H9 (cell line): ENCODE data around the gene RMDN2. TPM values are rescaled to one million over a fixed set of nuclear protein-coding genes. Genes with fewer than 3 reads are reported as not detected.

Experiments used
- DNase-seq: peaks from one replicate; pipeline ENCODE4 v3.0.0-alpha.2; 2017
- H2AFZ ChIP-seq: one replicate; pipeline ENCODE4 v1.6.1; 2013; ENCODE audit warnings: mild to moderate bottlenecking, low read length, control low read depth, moderate library complexity
- H2AK5ac ChIP-seq: 2 replicates; pipeline ENCODE4 v1.6.1; 2013; ENCODE audit warnings: low read length, control low read depth, mixed read lengths; ENCODE audit not compliant: insufficient read length
- H2BK120ac ChIP-seq: one replicate; pipeline ENCODE4 v1.6.1; 2013; ENCODE audit warnings: low read depth, mild to moderate bottlenecking, low read length, control low read depth, inconsistent platforms; ENCODE audit not compliant: poor library complexity, severe bottlenecking
- H2BK12ac ChIP-seq: 2 replicates; pipeline ENCODE4 v1.6.1; 2013; ENCODE audit warnings: low read length, control low read depth, mixed read lengths, low read depth; ENCODE audit not compliant: insufficient read length
- H2BK15ac ChIP-seq: 2 replicates; pipeline ENCODE4 v1.6.1; 2013; ENCODE audit warnings: low read depth, low read length, control low read depth
- H2BK20ac ChIP-seq: one replicate; pipeline ENCODE4 v1.6.1; 2013; ENCODE audit warnings: low read depth, mild to moderate bottlenecking, low read length, control low read depth, inconsistent platforms; ENCODE audit not compliant: poor library complexity, severe bottlenecking
- H2BK5ac ChIP-seq: 2 replicates; pipeline ENCODE4 v1.6.1; 2013; ENCODE audit warnings: low read length, control low read depth, mixed read lengths; ENCODE audit not compliant: insufficient read length
- H3K14ac ChIP-seq: 2 replicates; pipeline ENCODE4 v1.6.1; 2013; ENCODE audit warnings: low read length, control low read depth; ENCODE audit not compliant: insufficient read depth
- H3K18ac ChIP-seq: 2 replicates; pipeline ENCODE4 v1.6.1; 2013; ENCODE audit warnings: low read depth, mild to moderate bottlenecking, mixed read lengths, low read length, control low read depth; ENCODE audit not compliant: insufficient read length
- H3K23ac ChIP-seq: 2 replicates; pipeline ENCODE4 v1.6.1; 2013; ENCODE audit warnings: low read length, control low read depth, mixed read lengths, low read depth; ENCODE audit not compliant: insufficient read length
- H3K23me2 ChIP-seq: 2 replicates; pipeline ENCODE4 v1.6.1; 2013; ENCODE audit warnings: low read depth, mild to moderate bottlenecking, mixed read lengths, low read length, control low read depth; ENCODE audit not compliant: insufficient read length, poor library complexity, severe bottlenecking
- H3K27ac ChIP-seq: 2 replicates; pipeline ENCODE4 v1.5.1; 2013; ENCODE audit warnings: low read length, control low read depth, mixed read lengths, low read depth; ENCODE audit not compliant: insufficient read length
- H3K27me3 ChIP-seq: 2 replicates; pipeline ENCODE4 v1.6.1; 2013; ENCODE audit warnings: low read length, control low read depth, inconsistent platforms; ENCODE audit not compliant: insufficient read depth
- H3K4ac ChIP-seq: 2 replicates; pipeline ENCODE4 v1.6.1; 2013; ENCODE audit warnings: low read depth, mild to moderate bottlenecking, control low read depth, inconsistent platforms, low read length, moderate library complexity
- H3K4me1 ChIP-seq: 2 replicates; pipeline ENCODE4 v1.6.1; 2013; ENCODE audit warnings: low read length, control low read depth, inconsistent platforms; ENCODE audit not compliant: insufficient read depth
- H3K4me2 ChIP-seq: 2 replicates; pipeline ENCODE4 v1.6.1; 2013; ENCODE audit warnings: low read length, control low read depth, mixed read lengths; ENCODE audit not compliant: insufficient read length, insufficient read depth
- H3K56ac ChIP-seq: 2 replicates; pipeline ENCODE4 v1.6.1; 2013; ENCODE audit warnings: low read depth, mild to moderate bottlenecking, mixed read lengths, low read length, control low read depth; ENCODE audit not compliant: insufficient read length
- H3K79me1 ChIP-seq: 2 replicates; pipeline ENCODE4 v1.6.1; 2013; ENCODE audit warnings: low read depth, mild to moderate bottlenecking, moderate library complexity, low read length, control low read depth, inconsistent platforms; ENCODE audit not compliant: insufficient read depth, poor library complexity, severe bottlenecking
- H3K79me2 ChIP-seq: 2 replicates; pipeline ENCODE4 v1.6.1; 2013; ENCODE audit warnings: low read length, control low read depth, inconsistent platforms; ENCODE audit not compliant: insufficient read depth
- H3K9ac ChIP-seq: 2 replicates; pipeline ENCODE4 v1.6.1; 2013; ENCODE audit warnings: low read length, control low read depth, mixed read lengths; ENCODE audit not compliant: insufficient read length; ENCODE audit errors: extremely low read depth
- H3K9me3 ChIP-seq: one replicate; pipeline ENCODE4 v1.6.1; 2013; ENCODE audit warnings: low read depth, low read length, inconsistent platforms; ENCODE audit not compliant: control insufficient read depth
- H3T11ph ChIP-seq: one replicate; pipeline ENCODE4 v1.6.1; 2013; ENCODE audit warnings: mild to moderate bottlenecking, low read length, control low read depth, inconsistent platforms
- H4K20me1 ChIP-seq: one replicate; pipeline ENCODE4 v1.6.1; 2013; ENCODE audit not compliant: control insufficient read depth, insufficient read length, insufficient read depth
- H4K5ac ChIP-seq: 2 replicates; pipeline ENCODE4 v1.6.1; 2013; ENCODE audit warnings: low read depth, mild to moderate bottlenecking, mixed read lengths, low read length, control low read depth; ENCODE audit not compliant: insufficient read length
- H4K8ac ChIP-seq: replicated peaks from 2 replicates; pipeline ENCODE4 v1.6.1; 2013; ENCODE audit warnings: low read length, control low read depth, mixed read lengths, low read depth; ENCODE audit not compliant: insufficient read length
- H4K91ac ChIP-seq: 2 replicates; pipeline ENCODE4 v1.6.1; 2013; ENCODE audit warnings: low read depth, mild to moderate bottlenecking, moderate library complexity, mixed read lengths, low read length, control low read depth; ENCODE audit not compliant: insufficient read length
- H3K27ac Mint-ChIP-seq, 3 experiments: 2 replicates in 2 of 3; 3 replicates in 1 of 3; pipeline ENCODE4 v1.8.0; 2020 to 2021; ENCODE audit warnings: mixed read lengths in 3 of 3, mild to moderate bottlenecking in 1 of 3, moderate library complexity in 1 of 3
- H3K27me3 Mint-ChIP-seq: 2 replicates; pipeline ENCODE4 v1.8.0; 2021; ENCODE audit warnings: low read depth, mild to moderate bottlenecking, moderate library complexity, mixed read lengths
- H3K36me3 Mint-ChIP-seq, 3 experiments: 2 replicates in 2 of 3; 3 replicates in 1 of 3; pipeline ENCODE4 v1.8.0; 2020 to 2021; ENCODE audit warnings: low read depth in 3 of 3, mixed read lengths in 3 of 3; ENCODE audit not compliant: insufficient read depth in 1 of 3
- H3K4me1 Mint-ChIP-seq, 2 experiments: 2 replicates each; pipeline ENCODE4 v1.8.0; 2020; ENCODE audit warnings: mixed read lengths in 2 of 2
- H3K4me3 Mint-ChIP-seq, 2 experiments: 2 replicates in 1 of 2; 3 replicates in 1 of 2; pipeline ENCODE4 v1.8.0; 2020 to 2021; ENCODE audit warnings: mild to moderate bottlenecking in 2 of 2, mixed read lengths in 2 of 2, moderate library complexity in 1 of 2
- H3K9me3 Mint-ChIP-seq, 2 experiments: 2 replicates in 1 of 2; 3 replicates in 1 of 2; pipeline ENCODE4 v1.8.0; 2020; ENCODE audit warnings: mild to moderate bottlenecking in 2 of 2, mixed read lengths in 2 of 2, moderate library complexity in 1 of 2
- WGBS: extraction: QIAGEN DNeasy Blood & Tissue Kit; methylation state at CpG from one replicate; pipeline ENCODE4 v1.1.7; 2013; ENCODE audit warnings: missing lambda C conversion rate, low lambda C conversion rate, mixed read lengths; ENCODE audit not compliant: insufficient read length; ENCODE audit errors: extremely low coverage; 5-methylcytosine and 5-hydroxymethylcytosine counted together
- total RNA-seq: library from RNA; stranded (reverse); gene quantifications from 2 replicates; pipeline ENCODE4 v1.2.1, GENCODE V29; 2021
- TF ChIP-seq, protein P1 (sequence below): fragments of 200-600 bp; sonication (generic); conservative IDR thresholded peaks from 3 replicates; pipeline ENCODE4 v1.8.0; 2021; ENCODE audit warnings: antibody characterized with exemption, mild to moderate bottlenecking

RMDN2 gene
- total RNA-seq, 1 experiment from 2014 or later, result 2.8 TPM

- Histone ChIP-seq H2BK15ac (no peak overlapping the region), H2BK5ac (no peak overlapping the region), H4K20me1 (no peaks in the 10 kb centered on the region), H2BK20ac (no peak overlapping the region), H3K4me1 (no peaks in the 10 kb centered on the region), H3K4ac (no peak overlapping the region), H3T11ph (no peak overlapping the region), H3K79me2 (no peaks in the 10 kb centered on the region), H3K9me3 (no peaks in the 10 kb centered on the region), H3K23ac (no peak overlapping the region), H3K23me2 (no peaks in the 10 kb centered on the region), H4K91ac (no peak overlapping the region), H2BK12ac (no peak overlapping the region), H3K9ac (no peak overlapping the region), H3K79me1 (no peaks in the 10 kb centered on the region), H2BK120ac (no peak overlapping the region), H3K56ac (no peak overlapping the region), H3K4me2 (no peak overlapping the region), H2AFZ (no peak overlapping the region), H3K27me3 (no peaks in the 10 kb centered on the region), H2AK5ac (no peak overlapping the region), H3K27ac (no peak overlapping the region), H3K14ac (no peak overlapping the region), H3K18ac (no peak overlapping the region), H4K5ac (no peak overlapping the region), H4K8ac (no peak overlapping the region)
- Mint-ChIP-seq H3K4me1 (no peaks in the 10 kb centered on the region), H3K36me3 (peaks cover 10 to 27% (median 15%) of the 10 kb centered on the region in 3 experiments), H3K4me3 (no peak overlapping the region), H3K27me3 (no peaks in the 10 kb centered on the region; the same call in 1 of the 2 replicates), H3K27ac (no peak overlapping the region), H3K9me3 (peaks cover 12 to 16% of the 10 kb centered on the region in 2 experiments)
- TF ChIP-seq, protein P1, sequence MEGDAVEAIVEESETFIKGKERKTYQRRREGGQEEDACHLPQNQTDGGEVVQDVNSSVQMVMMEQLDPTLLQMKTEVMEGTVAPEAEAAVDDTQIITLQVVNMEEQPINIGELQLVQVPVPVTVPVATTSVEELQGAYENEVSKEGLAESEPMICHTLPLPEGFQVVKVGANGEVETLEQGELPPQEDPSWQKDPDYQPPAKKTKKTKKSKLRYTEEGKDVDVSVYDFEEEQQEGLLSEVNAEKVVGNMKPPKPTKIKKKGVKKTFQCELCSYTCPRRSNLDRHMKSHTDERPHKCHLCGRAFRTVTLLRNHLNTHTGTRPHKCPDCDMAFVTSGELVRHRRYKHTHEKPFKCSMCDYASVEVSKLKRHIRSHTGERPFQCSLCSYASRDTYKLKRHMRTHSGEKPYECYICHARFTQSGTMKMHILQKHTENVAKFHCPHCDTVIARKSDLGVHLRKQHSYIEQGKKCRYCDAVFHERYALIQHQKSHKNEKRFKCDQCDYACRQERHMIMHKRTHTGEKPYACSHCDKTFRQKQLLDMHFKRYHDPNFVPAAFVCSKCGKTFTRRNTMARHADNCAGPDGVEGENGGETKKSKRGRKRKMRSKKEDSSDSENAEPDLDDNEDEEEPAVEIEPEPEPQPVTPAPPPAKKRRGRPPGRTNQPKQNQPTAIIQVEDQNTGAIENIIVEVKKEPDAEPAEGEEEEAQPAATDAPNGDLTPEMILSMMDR, result no peak
- WGBS, result no CpG with 5 or more reads among the region's 1 CpG
- no peak for DNase-seq
These were observed 85.9 kb downstream of the RMDN2 start for GRCh38 chr2:38010995-38011394.
